GM23248 (cell line): Measurements from ENCODE around the gene CACNG1.

ENCODE experiments used
- EZH2 ChIP-seq: fragments of 200-600 bp; sonication (generic); IDR thresholded peaks from 2 replicates; pipeline ENCODE4 v1.6.1; 2018; ENCODE audit warnings: antibody characterized with exemption, mild to moderate bottlenecking; ENCODE audit not compliant: insufficient read depth, poor library complexity, severe bottlenecking
- EZH2phosphoT487 ChIP-seq: fragments of 200-600 bp; sonication (generic); IDR thresholded peaks from 2 replicates; pipeline ENCODE4 v1.6.1; 2018; ENCODE audit warnings: antibody characterized with exemption, moderate library complexity, mild to moderate bottlenecking, low read depth; ENCODE audit not compliant: insufficient read depth

DNA sequence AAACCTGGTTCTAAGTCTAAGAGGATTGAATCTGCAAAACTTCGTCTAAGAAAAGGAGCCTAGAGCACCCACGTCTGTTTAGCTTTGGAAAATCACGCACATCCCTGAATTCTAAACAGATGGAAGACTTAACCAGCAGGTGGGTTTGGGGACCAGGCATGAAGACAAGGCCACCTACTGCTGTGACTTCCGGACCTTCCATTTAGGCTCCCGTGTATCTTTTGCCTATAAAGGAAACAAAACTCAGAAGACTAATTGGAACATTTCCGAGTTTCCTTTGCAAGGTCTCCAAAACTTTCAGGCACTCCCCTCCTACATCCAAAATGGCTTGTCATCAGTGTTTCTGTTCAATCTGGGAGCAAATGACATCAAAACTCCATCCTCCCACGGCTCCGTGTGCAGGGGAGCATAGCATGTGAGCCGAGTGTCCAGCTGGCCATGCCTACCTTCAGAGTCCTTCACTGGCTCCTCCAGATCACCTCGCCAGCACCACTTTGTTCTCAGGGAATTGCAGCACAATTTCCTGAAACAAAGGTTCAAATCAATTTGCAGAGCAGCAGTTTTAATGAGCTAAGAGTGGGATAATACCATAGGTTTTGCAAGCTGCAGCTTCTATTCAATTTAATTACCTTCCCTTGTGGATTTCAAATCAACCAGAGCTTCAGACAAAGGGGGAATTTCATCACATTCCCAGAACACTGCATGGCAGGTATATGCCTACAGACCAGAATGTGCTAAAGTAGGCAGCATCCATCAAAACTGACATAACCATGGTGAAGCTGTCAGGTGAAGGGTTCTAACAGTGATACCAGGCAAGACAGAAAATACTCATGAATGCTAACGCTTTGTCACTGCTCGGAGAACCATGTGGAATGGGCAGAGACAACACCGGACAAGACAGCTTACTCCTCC is 23.5 kb downstream of the CACNG1 start:
- TF ChIP-seq EZH2phosphoT487 = no peak
- TF ChIP-seq EZH2 = no peak
